Hepatic stellate cell (primary cell): ENCODE data around the gene DIDO1.

Experiments used
- DNase-seq: peaks from one replicate; pipeline ENCODE4 v3.0.0; 2011; ENCODE audit warnings: low spot score

The DIDO1 gene

DNA sequence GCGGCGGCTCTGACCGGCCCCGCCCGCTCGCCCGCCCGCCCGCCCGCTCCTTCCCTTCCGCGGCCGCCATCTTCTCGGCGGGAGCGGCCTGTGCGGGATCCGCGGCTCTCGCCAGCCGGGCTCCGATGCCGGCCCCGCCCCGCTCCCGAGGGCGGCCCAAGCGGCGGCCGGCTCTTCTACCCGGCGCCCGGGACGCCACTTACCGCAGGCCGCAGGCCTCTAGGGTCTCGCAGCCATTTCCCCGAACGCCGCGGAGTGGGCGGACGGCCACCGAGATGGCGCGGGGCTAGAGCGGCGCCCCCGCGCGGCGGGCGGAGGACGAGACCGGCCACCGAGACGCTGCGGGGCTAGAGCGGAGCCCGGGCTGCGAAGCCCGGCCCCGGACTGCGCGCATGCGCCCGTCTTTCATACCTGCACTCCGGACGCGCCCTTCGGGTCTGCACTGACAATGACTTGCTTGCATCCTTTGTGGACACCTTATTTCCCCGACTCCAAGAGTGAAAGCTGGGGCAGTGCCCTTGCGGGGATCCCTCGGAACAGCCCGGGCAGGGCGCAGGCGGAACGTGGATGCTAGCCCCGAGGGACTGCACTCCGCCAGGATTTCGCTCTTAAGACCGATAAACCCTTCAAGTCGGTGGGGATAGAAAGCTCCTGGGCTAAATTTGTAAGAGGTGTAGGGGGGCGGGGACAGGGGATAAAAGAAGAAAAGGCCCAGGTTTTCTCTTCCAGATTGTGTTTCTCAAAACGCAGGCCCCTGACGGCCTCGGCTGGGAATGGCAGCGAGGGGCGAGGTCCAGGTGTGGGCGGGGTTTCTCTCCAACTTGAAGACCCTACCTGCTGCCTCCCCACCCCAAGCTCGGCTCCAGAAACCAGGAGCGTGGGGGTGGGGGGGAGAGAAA, at the start of gene DIDO1:
TSS of gene DIDO1 (minus strand) at position 277 of the 899 bp plus-strand sequence.
- peak; percentile 96 for DNase-seq

DNA sequence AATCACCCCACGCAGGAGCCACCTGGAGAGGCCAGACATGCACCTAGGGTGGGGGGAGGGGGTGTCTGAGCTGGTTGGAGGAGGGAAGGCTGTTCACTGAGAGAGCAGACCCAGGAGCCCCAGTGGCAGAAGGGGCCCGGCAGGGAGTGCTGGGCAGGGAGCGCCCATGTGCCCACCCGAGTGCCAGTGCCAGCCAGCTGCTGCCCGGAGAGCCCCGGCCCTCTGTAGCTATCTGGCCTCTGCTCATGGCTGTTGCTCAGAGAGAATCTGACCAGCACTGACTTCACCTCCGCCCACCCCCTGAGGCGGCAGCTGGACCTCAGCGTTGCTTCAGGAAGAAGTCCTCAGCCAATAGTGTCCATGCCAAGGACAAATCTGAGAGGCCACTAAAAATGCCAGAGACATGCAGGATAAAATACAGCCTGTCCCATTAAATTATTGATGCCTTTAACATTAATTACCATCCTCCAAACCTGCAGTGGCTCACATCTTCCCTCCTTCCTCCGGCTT, 49.0 kb upstream of the DIDO1 start:
- DNase-seq: no peak

DNA sequence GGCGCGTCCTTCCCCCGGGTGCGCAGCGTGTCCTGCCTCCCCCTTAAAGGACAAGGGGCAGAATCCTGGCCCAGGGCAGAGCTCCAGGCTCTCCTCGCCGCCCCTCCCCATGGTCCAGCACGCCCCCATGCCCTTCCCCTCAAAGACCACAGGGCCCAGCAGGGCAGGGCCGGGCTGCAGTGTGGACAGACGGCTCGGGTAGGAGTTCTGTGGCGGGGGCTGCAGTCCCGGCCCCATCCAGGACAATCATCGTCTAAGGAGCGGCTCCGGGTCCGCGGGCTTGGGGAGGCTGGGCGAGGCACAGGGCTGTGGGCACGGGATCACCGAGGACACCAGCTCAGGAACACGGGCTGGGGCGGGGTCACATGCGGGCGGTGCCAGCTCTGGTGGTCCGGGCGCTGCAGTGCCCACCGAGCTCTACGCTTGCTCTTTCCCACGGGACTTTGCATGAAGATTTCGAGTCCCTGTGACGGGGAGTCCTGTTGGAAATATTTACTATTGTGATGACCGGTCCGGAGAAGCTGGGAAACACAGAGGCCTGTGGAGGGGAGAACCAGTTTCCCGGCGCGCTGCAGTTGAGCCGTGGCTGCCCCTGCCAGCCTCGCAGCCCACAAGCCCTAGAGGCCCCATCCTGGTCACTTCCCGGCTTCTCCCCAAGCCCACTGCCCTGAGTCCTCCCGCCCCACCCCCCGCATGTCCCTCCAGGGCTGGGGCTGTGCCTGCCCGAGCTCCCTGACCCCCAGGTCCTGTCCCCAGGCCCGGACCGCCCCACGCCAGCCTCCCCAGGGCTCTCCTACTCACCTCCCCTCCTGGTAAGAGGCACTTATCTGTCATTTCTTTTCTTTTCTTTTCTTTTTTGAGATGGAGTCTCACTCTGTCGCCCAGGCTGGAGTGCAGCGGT, 46.8 kb upstream of the DIDO1 start:
- DNase-seq: no peak

DNA sequence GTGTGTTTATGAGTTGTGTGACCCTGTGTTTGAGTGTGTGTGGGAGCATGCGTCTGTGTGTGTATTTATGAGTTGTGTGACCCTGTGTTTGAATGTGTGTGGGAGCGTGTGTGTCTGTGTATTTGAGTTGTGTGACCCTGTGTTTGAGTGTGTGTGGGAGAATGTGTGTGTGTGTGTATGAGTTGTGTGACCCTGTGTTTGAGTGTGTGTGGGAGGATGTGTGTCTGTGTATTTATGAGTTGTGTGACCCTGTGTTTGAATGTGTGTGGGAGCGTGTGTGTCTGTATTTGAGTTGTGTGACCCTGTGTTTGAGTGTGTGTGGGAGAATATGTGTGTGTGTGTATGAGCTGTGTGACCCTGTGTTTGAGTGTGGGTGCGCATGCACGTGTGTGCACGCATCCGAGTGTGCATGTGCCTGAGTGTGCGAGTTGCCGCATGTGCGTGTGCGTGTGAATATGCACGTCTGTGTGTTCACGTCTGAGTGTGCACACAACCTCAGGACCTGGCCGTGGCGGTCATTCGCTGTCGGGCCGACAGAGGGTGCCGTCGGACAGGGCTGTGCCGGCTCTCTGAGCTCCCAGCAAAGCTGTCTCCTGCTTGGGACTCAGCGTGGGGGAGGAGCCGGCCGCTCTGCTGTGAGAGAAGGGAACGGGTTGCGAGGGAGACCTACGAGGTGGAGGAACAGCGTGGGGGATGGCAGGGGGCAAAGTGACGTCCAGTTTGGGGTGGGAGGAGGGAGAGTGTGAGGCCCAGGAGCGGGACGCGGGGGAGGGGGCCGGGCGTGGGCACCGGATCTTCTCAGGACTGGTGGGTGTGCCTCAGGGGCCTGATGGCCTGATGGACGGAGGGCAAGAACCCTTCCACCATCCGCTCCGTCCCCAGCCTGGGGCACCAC, 45.9 kb upstream of the DIDO1 start:
- peak; percentile 96 for DNase-seq

DNA sequence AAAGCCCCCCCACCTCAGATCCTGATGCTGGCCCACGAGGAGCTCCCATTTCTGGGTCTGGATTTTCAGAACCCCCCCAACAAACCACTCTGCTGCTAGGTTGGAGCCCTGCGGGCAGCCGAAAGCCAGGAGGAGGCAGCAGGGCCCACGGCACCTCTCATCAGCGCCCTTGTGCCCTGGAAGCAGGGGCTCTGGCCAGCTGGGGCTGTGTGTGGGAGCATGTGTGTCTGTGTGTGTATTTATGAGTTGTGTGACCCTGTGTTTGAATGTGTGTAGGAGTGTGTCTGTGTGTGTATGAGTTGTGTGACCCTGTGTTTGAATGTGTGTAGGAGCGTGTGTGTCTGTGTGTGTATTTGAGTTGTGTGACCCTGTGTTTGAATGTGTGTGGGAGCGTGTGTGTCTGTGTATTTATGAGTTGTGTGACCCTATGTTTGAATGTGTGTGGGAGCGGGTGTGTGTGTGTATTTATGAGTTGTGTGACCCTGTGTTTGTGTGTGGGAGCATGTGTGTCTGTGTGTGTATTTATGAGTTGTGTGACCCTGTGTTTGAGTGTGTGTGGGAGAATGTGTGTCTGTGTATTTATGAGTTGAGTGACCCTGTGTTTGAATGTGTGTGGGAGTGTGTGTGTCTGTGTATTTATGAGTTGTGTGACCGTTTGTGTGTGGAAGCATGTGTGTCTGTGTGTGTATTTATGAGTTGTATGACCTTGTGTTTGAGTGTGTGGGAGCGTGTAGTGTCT, 45.1 kb upstream of the DIDO1 start:
- DNase-seq: no peak

DNA sequence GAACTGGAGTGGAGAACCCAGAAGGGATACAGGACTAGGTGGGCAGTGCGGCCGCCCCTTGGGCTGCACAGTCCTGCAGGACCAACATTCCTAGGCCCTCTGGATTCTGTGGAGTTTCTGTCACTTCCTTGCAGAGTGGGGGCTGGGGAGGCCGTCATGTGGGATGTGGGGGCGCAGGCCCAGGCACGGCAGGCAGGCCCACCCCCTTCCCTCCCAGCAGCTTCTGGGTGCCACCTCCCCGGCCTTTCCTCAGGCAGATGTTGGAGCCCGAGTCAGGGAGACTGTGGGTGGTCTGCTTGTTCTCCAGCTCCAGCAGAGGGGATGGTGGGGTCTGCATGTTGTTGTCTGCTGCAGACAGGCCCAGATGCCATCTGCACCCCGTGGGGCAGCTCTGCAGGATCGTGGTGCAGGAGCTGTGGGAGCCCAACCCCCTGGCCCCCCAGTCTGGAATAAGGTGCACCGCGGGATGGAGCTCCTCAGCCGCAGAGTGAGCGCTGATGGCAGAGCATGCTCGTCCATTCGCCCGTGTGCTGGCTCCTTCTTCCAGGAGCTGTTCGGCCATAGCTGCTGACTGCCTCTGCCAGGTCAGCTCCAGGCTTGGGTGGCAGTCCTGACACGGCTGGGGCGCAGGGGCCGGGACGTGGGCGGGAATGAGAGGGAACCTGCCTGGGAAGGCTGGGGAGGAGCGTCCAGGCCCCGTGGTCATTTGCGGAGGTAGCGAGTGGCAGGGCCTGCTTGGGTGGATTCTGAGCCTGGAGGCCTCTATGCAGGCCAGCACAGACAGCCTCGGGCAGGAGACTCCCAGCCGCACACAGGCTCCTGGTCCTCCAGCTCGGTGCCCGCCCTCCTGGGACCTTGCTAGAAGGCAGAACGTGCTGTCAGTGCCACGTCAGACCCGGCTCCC, 44.3 kb upstream of the DIDO1 start:
- no peak for DNase-seq

DNA sequence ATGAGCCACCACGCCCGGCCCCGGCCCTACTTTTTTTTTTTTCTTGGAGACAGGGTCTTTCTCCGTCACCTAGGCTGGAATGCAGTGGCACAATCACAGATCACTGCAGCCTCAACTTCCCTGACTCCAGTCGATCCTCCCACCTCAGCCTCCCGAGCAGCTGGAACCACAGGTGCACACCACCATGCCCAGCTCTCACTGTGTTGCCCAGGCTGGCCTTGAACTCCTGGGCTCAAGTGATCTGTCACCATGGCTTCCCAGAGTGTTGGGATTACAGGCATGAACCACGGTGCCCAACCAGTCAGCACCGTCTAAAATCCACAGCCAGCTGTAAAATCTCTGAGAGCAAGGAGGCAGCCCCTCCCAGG, 43.6 kb upstream of the DIDO1 start:
- DNase-seq: no peak

DNA sequence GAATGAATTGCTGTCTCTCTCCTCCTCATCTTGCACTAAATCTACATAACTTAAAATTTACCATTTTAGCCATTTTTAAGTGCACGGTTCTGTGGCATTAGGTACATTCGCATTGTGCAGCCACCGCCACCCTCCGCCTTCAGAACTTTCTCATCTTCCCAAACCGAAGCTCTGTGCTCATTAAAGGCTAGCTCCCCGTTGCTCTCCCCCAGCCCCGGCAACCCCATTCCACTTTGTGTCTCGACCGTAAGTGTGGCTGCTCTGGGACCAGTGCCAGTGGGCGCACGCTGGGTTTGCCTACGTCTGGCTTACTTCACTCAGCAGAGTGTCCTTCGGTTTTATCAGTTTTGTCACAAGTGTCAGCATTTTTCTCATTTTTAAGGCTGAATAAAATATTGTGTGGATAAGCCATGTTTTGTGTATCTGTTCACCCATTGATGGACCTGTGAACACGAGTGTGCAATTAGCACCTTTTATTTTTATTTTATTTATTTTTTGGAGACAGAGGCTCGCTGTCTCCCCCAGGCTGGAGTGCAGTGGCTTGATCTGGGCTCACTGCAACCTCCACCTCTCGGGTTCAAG, 43.0 kb upstream of the DIDO1 start:
- no peak for DNase-seq

DNA sequence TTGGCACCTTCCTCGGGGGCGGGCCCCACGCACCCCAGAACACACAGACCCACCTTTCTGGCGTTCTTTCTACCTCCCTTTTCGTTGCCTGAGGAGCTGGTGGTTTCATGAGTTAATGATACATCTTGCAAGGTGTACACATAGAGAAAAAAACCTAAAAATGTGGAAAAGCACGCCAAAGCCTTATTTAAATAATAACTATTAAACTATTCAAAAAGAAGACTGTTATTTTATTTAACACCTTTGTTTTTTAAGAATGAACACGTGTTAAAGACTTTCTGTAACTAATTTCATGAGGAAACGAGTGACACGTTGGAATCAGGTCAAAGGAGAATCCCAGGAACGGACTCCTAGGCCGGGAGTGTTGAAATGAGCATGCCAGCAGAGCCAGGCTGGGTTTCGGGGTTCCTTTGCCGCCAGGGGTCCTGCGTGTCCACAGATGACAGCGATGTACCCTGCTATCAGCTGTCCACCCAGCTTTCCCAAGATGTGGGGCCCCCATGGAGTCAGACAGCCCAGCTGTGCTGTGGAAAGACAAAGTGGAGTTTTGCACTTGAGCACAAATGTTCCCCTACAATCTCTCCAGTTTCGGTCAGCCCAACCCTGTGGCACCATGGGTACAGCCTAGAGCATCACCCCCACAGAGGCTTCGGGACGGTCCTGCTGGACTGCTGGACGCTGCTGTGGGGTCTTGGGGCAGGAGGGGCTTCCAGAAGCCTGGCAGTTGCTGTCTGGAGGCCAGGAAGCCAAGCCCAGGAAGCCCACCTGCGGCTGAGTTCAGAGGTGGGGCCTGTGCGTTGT, 42.3 kb upstream of the DIDO1 start:
- no peak for DNase-seq

DNA sequence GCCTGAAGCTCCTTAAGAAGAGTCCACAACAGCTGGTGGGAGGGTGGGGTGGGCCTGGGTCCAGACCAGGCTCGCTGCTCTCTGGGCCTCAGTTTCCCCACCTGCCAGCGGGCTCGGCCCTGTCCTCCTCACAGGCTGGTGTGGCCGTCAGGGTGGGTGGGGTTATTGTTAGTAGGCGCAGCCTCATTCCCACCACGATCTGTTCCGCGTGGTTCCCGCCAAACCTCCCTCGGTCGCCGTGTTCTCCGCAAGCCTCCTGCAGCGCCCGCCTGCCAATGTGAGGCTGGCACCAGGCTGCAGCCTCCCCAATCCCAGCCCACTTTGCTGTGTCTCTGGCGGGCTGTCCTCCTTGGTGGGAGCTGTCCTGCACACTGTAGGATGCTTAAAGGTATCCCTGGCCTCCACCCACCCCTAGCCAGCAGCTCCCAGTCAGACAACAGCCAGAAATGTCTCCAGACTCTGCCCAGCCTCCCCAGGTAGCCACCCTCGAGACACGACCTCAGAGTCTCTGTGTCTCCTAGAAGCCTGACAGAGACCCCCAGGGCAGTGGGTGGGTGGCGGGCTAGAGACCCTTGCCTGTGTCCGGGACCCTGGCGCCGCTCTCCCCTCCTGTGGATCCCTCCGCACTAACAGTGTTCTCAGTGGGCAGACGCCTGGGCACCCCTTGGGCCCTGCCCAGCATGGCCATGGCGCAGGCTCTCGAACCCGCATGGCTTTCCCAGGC, 41.5 kb upstream of the DIDO1 start:
- no peak for DNase-seq

DNA sequence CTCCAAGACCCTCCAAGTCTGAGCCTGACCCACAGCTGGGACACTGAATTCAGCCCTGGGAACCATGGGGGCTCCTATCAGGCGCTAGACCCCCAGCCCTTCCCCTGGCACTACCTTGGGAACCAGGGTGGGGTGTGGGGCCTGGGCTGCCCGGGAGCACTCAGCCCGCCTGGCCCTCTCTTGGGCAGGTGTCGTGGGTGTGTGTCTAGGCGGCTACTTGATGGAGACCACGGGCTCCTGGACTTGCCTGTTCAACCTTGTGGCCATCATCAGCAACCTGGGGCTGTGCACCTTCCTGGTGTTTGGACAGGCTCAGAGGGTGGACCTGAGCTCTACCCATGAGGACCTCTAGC, 40.8 kb upstream of the DIDO1 start:
- no peak for DNase-seq

DNA sequence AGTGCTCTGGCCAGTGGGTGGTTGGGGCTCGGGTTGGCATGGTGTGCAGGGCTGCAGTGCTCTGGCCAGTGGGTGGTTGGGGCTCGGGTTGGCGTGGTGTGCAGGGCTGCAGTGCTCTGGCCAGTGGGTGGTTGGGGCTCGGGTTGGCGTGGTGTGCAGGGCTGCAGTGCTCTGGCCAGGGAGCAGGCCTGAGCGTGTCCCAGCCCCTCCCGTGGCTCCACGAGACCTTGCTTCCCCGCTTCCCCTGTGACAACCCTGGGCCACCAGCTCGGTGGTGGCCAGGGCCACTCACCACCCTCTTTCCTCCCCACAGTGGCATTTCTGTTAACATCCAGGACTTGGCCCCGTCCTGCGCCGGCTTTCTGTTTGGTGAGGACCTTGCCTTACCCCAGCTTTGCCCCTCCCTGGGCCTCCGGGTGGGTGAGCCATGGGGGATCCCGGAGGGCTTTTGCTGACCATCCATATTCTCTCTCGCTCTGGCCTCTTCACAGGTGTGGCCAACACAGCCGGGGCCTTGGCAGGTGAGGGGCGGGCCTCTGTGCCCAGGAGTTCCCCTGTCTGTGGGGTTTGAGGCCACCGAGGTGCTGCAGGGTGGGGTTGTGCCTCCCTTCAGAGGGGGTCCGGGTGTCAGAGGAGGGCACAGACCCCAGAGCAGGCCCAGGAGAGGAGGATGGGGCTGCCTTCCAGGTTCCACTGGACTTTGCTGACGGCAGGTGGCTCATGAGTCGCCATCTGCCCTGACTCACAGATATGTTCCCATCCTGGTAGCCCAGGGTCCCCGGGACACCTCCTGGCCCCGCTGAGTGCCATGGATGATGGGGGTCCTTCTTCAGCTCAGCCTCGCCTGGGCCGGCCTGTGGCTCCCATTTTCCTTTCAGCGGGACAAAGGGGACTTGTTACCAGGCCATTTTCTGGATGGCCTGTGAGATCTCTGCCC, 40.2 kb upstream of the DIDO1 start:
- DNase-seq: no peak

DNA sequence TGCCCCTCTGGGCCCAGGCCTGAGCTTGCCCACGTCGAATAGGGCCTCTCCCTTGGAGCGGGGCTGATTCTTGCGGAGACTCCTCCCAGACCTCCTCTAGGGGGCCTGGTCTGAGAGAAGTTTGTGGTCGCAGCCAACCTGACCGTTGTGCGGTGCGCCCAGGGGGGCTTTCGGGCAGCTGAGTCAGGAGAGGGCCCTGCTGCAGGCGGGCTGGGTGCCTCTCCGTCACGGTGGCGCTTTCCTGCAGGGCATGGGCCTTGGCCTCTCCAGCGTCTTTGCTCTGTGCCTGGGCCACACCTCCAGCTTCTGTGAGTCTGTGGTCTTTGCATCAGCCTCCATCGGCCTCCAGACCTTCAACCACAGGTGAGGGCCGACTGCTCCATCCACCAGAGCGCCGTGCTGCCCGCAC, 39.1 kb upstream of the DIDO1 start:
- no peak for DNase-seq

DNA sequence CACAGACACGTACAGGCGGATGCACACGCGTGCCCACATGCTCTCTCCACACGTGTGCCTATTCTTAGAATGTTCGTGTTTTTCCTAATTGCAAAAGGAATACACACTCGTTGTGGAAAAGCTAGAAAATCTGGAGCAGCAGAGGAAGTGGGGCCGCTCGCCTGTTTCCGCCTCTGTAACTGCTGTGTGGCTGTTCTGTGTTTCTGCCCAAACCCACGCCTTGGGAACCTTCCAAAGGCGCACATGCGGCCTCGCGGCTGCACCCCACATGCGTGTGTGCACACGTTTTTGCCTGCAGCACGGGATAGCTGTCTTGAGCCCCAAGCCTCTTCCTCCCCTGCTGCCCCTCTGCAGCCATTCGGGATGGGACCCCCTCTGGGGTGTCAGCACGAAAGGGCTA, 38.4 kb upstream of the DIDO1 start:
- DNase-seq: no peak

DNA sequence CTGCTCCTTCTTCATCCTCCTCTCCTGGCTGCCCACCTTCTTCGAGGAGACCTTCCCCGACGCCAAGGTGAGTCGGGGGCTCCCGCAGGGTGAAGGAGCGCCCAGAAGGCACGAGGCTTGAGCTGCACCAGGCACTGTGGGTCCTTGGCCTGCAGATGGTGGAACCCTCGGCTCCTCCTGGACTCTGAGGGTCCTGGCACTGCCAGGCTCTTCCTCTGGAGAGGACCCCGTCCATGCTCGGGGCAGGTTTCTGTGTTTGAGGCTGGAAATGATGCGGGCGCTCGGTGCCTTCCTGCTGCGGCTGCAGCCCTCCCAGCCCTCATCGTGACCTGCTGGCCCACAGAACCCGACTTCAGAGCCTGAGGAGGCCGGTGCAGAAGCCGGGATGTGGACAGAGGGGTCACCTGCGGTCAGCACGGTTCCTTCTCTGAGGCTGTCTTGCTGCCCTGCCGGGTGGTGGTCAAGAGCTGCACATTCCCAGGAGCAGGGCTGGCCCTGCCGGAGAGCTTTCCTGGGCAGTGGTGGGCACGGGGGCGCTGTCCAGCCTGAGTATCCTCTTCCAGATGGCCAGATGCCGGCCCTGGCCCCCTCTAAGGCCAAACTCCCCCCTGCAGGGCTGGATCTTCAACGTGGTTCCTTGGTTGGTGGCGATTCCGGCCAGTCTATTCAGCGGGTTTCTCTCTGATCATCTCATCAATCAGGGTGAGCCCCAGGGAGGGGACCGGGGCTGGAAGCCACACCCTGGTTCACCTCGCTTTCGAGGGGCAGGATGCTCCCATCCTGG, 37.5 kb upstream of the DIDO1 start:
- no peak for DNase-seq

DNA sequence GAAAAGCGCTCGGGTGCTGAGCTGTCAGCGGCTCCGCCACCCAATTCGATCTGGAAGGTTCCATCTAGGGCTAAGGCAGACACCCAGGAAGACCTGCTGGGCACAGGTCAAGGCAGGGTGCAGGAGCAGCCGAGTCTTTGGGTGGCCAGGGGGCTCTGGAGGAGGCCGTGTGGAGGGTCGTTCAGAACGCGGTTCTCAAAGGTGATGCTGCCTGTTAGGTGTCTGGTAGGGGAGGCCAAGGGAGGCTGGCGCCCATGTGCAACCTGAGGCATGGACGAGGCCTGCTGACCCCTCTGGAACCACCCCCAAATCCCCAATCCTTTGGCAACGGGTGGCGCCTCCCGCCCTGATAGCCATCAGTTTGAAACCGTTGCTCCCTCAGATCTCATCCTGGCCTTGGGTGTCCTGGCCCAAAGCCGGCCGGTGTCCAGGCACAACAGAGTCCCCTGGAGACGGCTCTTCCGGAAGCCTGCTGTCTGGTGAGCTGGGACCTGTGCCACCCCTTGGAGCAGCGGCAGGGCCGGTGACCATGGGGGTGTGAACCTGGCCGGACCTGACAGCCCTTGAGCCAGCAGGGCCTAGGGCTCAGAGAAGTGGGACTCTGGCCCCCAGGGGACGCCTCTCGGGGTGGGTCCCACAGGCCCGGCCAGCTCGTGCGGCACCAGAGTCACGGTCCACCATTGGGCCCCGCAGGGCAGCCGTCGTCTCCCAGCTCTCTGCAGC, 36.7 kb upstream of the DIDO1 start:
- no peak for DNase-seq
